Endothelial cell of umbilical vein (primary cell): Measurements from ENCODE around the gene ANKZF1. TPM values are rescaled to one million over a fixed set of nuclear protein-coding genes. Genes with fewer than 3 reads are reported as not detected.

Experiments used
- BruUV-seq: library from RNA; stranded (reverse); fragments of 400-500 nt; replicated peaks from 2 replicates; lab custom pipeline; 2021; lab: Mats Ljungman, UMichigan
- CTCF ChIA-PET: fragments of 300-600, 350-600 bp; sonication (Branson Sonifier 250); formaldehyde crosslinking; loops from one replicate; lab custom pipeline; 2021; ENCODE audit warnings: antibody characterized with exemption, inconsistent platforms; lab: Charles Lee
- POLR2A ChIA-PET: fragments of 300-600, 350-600 bp; sonication (Branson Sonifier 250); formaldehyde crosslinking; loops from one replicate; lab custom pipeline; 2021; ENCODE audit warnings: antibody characterized with exemption, inconsistent platforms; lab: Charles Lee
- DNase-seq: peaks from one replicate; pipeline ENCODE4 v3.0.0-alpha.2; 2011; ENCODE audit warnings: low read depth, low spot score
- FAIRE-seq: peaks from 2 replicates; lab custom pipeline; 2011; peaks lifted over from hg19 to GRCh38; lab: Jason Lieb, UNC
- H2AFZ ChIP-seq: 2 replicates; pipeline ENCODE4 v1.6.0; 2012; ENCODE audit warnings: low read depth, low read length, control low read depth, inconsistent platforms
- H3K27ac ChIP-seq: 2 replicates; pipeline ENCODE4 v1.5.1; 2011; ENCODE audit warnings: low read depth, mild to moderate bottlenecking, control low read depth, low read length, moderate library complexity; ENCODE audit not compliant: insufficient read depth
- H3K27me3 ChIP-seq, 2 experiments: 2 replicates each; pipeline versions ENCODE4 v1.6.0 to v1.6.1; 2011; ENCODE audit warnings: low read length in 2 of 2, mixed read lengths in 1 of 2; ENCODE audit not compliant: control insufficient read depth in 2 of 2, insufficient read depth in 2 of 2
- H3K36me3 ChIP-seq, 2 experiments: 2 replicates in 1 of 2; 3 replicates in 1 of 2; pipeline ENCODE4 v1.5.1; 2011; ENCODE audit warnings: low read length in 2 of 2, mild to moderate bottlenecking in 1 of 2, moderate library complexity in 1 of 2; ENCODE audit not compliant: control insufficient read depth in 2 of 2, insufficient read depth in 2 of 2; ENCODE audit errors: extremely low read depth in 1 of 2
- H3K4me1 ChIP-seq: 3 replicates; pipeline ENCODE4 v1.5.1; 2011; ENCODE audit warnings: mild to moderate bottlenecking, low read length; ENCODE audit not compliant: control insufficient read depth, insufficient read depth; ENCODE audit errors: extremely low read depth
- H3K4me2 ChIP-seq: 2 replicates; pipeline ENCODE4 v1.6.1; 2011; ENCODE audit warnings: low read length, control low read depth, mixed read lengths; ENCODE audit not compliant: insufficient read depth
- H3K4me3 ChIP-seq, 3 experiments: fragments of 200-600 bp in 1 of 3; sonication (generic), shearing (Covaris generic) in 1 of 3; replicated peaks in 1 of 3; 2 replicates each; pipeline ENCODE4 v1.5.1; 2011 to 2016; ENCODE audit warnings: control low read depth in 3 of 3, low read length in 3 of 3, mild to moderate bottlenecking in 2 of 3, inconsistent platforms in 1 of 3, low read depth in 1 of 3, moderate library complexity in 1 of 3; ENCODE audit not compliant: insufficient read depth in 1 of 3
- H3K79me2 ChIP-seq: 2 replicates; pipeline ENCODE4 v1.6.0; 2012; ENCODE audit warnings: low read length, inconsistent platforms; ENCODE audit not compliant: control insufficient read depth, insufficient read depth
- H3K9ac ChIP-seq: replicated peaks from 2 replicates; pipeline ENCODE3; 2011; ENCODE audit warnings: low read length, control low read depth; ENCODE audit not compliant: insufficient read depth; ENCODE audit errors: extremely low read depth
- H3K9me1 ChIP-seq: replicated peaks from 3 replicates; pipeline ENCODE4 v1.6.0; 2011; ENCODE audit warnings: mild to moderate bottlenecking, low read length; ENCODE audit not compliant: control insufficient read depth, insufficient read depth; ENCODE audit errors: extremely low read depth
- H3K9me3 ChIP-seq: replicated peaks from 2 replicates; pipeline ENCODE4 v1.5.1; 2012; ENCODE audit warnings: low read length, inconsistent platforms; ENCODE audit not compliant: control insufficient read depth, insufficient read depth
- H4K20me1 ChIP-seq: replicated peaks from 2 replicates; pipeline ENCODE3; 2011; ENCODE audit warnings: mild to moderate bottlenecking, low read length; ENCODE audit not compliant: control insufficient read depth, insufficient read depth; ENCODE audit errors: extremely low read depth
- EZH2 ChIP-seq: IDR thresholded peaks from 2 replicates; pipeline ENCODE4 v1.6.1; 2012; ENCODE audit warnings: borderline replicate concordance, low read depth, mild to moderate bottlenecking, moderate library complexity, low read length, inconsistent platforms; ENCODE audit not compliant: severe bottlenecking
- FOS ChIP-seq: IDR thresholded peaks from 2 replicates; pipeline ENCODE4 v1.6.1; 2011; ENCODE audit warnings: mild to moderate bottlenecking, low read length, moderate library complexity, borderline replicate concordance; ENCODE audit not compliant: insufficient read depth
- GATA2 ChIP-seq: IDR thresholded peaks from 2 replicates; pipeline ENCODE4 v1.7.0; 2011; ENCODE audit warnings: low read depth, mild to moderate bottlenecking, moderate library complexity, mixed read lengths, low read length; ENCODE audit not compliant: insufficient read length, insufficient read depth
- JUN ChIP-seq: IDR thresholded peaks from 2 replicates; pipeline ENCODE4 v1.6.1; 2011; ENCODE audit warnings: borderline replicate concordance, low read depth; ENCODE audit not compliant: insufficient read length, insufficient read depth
- MYC ChIP-seq: IDR thresholded peaks from one replicate; pipeline ENCODE4 v1.6.1; 2011; ENCODE audit warnings: mild to moderate bottlenecking, low read depth, low read length
- POLR2A ChIP-seq: IDR thresholded peaks from 2 replicates; pipeline ENCODE4 v1.6.1; 2012; ENCODE audit warnings: low read depth, mild to moderate bottlenecking, control low read depth, low read length
- POLR2AphosphoS5 ChIP-seq: IDR thresholded peaks from 2 replicates; pipeline ENCODE4 v1.6.1; 2012; ENCODE audit warnings: low read depth, mild to moderate bottlenecking, control low read depth, low read length, moderate library complexity; ENCODE audit not compliant: insufficient read depth
- dilution Hi-C: fragments of 300-500 bp; cut with MboI; formaldehyde crosslinking; loops from one replicate; pipeline ENCODE4 v1.15.0; 2019; ENCODE audit warnings: low sequenced_read_pairs; ENCODE audit not compliant: extremely low pct_ligation_motif_present
- intact Hi-C: fragments of 100-400 bp; cut with micrococcal nuclease; formaldehyde crosslinking; loops from one replicate; pipeline ENCODE4 v1.10.0; 2022
- polyA plus RNA-seq, 4 experiments: library from polyadenylated mRNA; depleted of rRNA in 3 of 4; stranded (reverse) in 3 of 4; unstranded in 1 of 4; fragments of >200 nt; gene quantifications; 2 replicates each; pipeline versions ENCODE4 v1.2.1 to v1.2.3, GENCODE V29; 2011 to 2012; ENCODE audit warnings: missing spikeins in 1 of 4
- total RNA-seq: library from RNA; stranded (reverse); gene quantifications from 2 replicates; pipeline ENCODE4 v1.2.3, GENCODE V29; 2021
- TF ChIP-seq, protein P1 (sequence below): IDR thresholded peaks from 2 replicates; pipeline ENCODE4 v1.6.1; 2011; ENCODE audit not compliant: insufficient read depth, insufficient read length

The ANKZF1 gene
- total and polyA plus RNA-seq, 2 donors (not counting 3 experiments of a cell fraction or from before 2014, with no cell fraction given) = 26.5 to 36.2 TPM

DNA sequence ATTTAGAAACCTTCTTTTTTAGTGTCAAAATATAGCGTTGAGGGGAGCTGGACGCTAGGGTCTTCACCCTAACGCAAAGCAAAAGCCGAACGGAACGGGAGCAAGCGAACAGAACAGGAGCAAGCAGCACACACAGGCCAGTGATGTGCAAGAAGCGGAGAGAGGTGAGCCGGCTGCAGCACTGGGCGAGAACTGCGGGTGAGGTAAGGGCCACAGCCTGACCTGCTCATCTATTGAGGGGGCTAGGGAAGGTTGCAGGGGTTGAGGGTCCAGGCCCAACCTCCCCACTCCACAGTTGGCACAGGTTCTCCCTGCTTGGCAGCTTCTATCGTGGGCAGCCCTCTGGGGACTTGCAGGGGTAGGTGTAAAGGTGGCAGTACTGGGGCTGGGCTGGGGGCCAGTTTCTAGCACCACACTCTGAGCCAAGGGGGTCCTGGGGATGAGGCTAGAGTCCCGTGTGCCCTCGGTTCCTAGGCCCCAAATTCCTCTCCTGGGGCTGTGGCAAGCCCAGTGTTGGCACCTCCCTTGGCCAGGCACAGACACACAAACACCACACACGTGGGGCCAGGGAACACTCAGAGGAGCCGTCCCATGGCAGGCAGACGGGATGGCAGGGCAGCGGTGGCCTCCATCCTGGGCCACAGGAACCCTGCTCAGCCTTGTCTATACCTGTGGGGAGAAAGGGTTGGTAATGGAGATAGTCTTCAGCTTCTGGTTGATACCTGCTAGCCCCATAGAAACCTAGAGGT is 9.6 kb upstream of the ANKZF1 start:
- POLR2A ChIA-PET = interaction anchor here (0.8 kb wide), 1 partner anchor 9 kb away, joined by 4 read pairs; the partner anchor contains the start of genes ANKZF1 and ATG9A
- H3K9me3 ChIP-seq = no peaks in the 10 kb centered on the region
- H3K4me1 ChIP-seq = peaks cover 14% of the 10 kb centered on the region
- DNase-seq (no peak), FAIRE-seq (no peak)
- H3K4me2 ChIP-seq = no peak overlapping the region
- H3K27me3 ChIP-seq = no peaks in the 10 kb centered on the region
- H2AFZ ChIP-seq = no peak overlapping the region
- dilution Hi-C loops (no loop called here), intact Hi-C loops (loop anchor here (2.0 to 5.0 kb wide), 5 partner anchors 33 to 167 kb away; partner anchors contain the start of genes DNPEP, NHEJ1, TUBA4A and TUBA4B)
- TF ChIP-seq GATA2 (no peak), JUN (no peak), MYC (no peak), EZH2 (no peak), POLR2A (no peak), FOS (no peak), POLR2AphosphoS5 (no peak)
- TF ChIP-seq, protein P1, sequence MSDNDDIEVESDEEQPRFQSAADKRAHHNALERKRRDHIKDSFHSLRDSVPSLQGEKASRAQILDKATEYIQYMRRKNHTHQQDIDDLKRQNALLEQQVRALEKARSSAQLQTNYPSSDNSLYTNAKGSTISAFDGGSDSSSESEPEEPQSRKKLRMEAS = no peak
- H3K79me2 ChIP-seq = no peaks in the 10 kb centered on the region
- H3K36me3 ChIP-seq = peaks cover 2 to 37% of the 10 kb centered on the region in 2 experiments
- no peak overlapping the region for H3K9ac ChIP-seq
- CTCF ChIA-PET = interaction anchor here (0.5 to 1.3 kb wide), 2 partner anchors 8 to 59 kb away, joined by 3 read pairs; partner anchors contain the start of gene DNAJB2
- no peaks in the 10 kb centered on the region for H3K9me1 ChIP-seq
- no TSS peak for BruUV-seq
- no peaks in the 10 kb centered on the region for H4K20me1 ChIP-seq
- H3K4me3 ChIP-seq = no peak overlapping the region
- no peak overlapping the region for H3K27ac ChIP-seq
